ENCODE measurements around the gene CRYBG2. TPM values are rescaled to one million over a fixed set of nuclear protein-coding genes. Genes with fewer than 3 reads are reported as not detected.

Gene CRYBG2
- total and polyA plus RNA-seq, 10 donors, result 0.87 to 3.4 (median 1.2) TPM; not detected in 5

DNA sequence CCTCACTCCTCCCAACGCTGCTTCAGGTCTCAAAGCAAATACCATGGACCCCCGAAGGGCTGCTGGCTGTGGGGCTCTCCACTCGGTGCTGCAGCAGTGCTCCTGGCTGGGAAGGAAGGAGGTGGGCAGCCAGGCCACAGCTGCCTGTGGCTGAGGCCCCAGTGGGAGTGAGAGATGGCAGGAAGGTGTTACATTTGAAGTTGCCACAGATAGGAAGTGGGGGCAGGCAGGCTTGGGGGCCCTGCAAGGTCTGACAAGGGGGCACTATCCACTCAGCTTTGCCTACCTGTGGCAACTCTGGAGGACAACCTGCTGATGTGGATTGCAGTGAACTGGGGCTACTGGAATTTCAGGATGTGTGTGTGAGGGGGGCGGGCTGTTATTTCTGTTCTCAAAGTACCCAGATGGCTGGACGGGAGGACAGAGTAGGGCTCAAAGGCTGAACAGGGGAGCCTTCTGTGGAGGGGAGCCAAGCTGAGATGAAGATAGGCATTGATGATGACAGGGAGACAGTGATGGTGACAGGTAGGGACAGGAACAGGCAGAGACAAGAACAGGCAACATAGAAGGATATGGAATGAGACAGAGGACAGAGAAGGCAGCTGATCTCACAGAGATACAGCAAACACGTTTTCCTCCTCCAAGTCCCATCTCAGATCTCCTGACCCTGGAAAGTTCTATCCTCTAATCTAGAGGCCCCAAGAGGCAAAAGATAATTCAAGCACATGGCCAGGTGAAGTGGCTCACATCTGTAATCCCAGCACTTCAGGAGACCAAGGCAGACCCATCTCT lies 16.9 kb upstream of the CRYBG2 start:
- no peak for DNase-seq
- Histone ChIP-seq H3K27me3 (replicated peaks in 1 of 7) (peaks cover 0 to 45% (median 0%) of the 10 kb centered on the region in 7 donors), H3K36me3 (no peaks in the 10 kb centered on the region), H3K27ac (peak overlapping the region in 2 of 8 donors; percentile 14 to 33), H3K4me1 (peaks cover 0 to 54% (median 29%) of the 10 kb centered on the region in 6 donors), H3K9me3 (no peaks in the 10 kb centered on the region), H3K4me3 (no peak overlapping the region)
- TF ChIP-seq, protein P1, sequence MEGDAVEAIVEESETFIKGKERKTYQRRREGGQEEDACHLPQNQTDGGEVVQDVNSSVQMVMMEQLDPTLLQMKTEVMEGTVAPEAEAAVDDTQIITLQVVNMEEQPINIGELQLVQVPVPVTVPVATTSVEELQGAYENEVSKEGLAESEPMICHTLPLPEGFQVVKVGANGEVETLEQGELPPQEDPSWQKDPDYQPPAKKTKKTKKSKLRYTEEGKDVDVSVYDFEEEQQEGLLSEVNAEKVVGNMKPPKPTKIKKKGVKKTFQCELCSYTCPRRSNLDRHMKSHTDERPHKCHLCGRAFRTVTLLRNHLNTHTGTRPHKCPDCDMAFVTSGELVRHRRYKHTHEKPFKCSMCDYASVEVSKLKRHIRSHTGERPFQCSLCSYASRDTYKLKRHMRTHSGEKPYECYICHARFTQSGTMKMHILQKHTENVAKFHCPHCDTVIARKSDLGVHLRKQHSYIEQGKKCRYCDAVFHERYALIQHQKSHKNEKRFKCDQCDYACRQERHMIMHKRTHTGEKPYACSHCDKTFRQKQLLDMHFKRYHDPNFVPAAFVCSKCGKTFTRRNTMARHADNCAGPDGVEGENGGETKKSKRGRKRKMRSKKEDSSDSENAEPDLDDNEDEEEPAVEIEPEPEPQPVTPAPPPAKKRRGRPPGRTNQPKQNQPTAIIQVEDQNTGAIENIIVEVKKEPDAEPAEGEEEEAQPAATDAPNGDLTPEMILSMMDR (IDR thresholded peaks at IDR 0.05 in 8 of 11, conservative IDR thresholded peaks at IDR 0.05 in 3 of 11), result no peak
- peak in 1 of 3 donors; percentile 26 for TF ChIP-seq POLR2AphosphoS5 (IDR thresholded peaks at IDR 0.05)
- intact Hi-C loops (cut with DNase I; ENCODE audit: low total_unique reads), result no loop called here
- WGBS, 5 donors, result 43 to 49% (median 46%) methylated on average over 6 of the region's 6 CpGs

DNA sequence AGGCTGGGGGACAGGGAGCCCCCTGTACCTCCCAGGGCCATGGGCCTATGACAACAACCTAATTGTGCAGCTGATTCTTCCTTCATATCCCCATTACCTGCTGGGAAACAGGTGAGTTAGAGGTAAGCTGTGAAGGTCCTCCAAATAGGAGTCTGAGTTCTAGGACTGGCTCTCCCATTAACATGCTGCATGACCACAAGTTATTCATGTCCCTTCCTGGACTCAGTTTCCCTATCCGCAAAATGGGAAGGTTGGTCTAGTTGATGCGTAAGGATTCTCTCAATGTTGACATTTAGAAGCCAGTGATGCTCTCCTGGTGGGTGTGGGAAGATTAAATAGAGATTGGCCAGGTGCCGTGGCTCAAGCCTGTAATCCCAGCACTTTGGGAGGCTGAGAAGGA lies 14.6 kb upstream of the CRYBG2 start:
- TF ChIP-seq POLR2AphosphoS5 (IDR thresholded peaks at IDR 0.05), result no peak
- TF ChIP-seq, protein P1 (IDR thresholded peaks at IDR 0.05 in 8 of 11, conservative IDR thresholded peaks at IDR 0.05 in 3 of 11), result no peak
- TF ChIP-seq POLR2A (IDR thresholded peaks at IDR 0.05), result no peak
- H3K27me3 ChIP-seq (replicated peaks in 1 of 7), result peaks cover 0 to 62% (median 7%) of the 10 kb centered on the region in 7 donors
- intact Hi-C loops (cut with DNase I; ENCODE audit: low total_unique reads), result no loop called here
- no peaks in the 10 kb centered on the region for H3K9me3 ChIP-seq
- H3K36me3 ChIP-seq, result no peaks in the 10 kb centered on the region
- no peak overlapping the region for H3K27ac ChIP-seq
- DNase-seq, result no peak
- H3K4me3 ChIP-seq, result no peak overlapping the region
- WGBS, 5 donors, result 91 to 95% (median 94%) methylated on average over 3 of the region's 3 CpGs
- H3K4me1 ChIP-seq, result peaks cover 0 to 39% (median 16%) of the 10 kb centered on the region in 6 donors

DNA sequence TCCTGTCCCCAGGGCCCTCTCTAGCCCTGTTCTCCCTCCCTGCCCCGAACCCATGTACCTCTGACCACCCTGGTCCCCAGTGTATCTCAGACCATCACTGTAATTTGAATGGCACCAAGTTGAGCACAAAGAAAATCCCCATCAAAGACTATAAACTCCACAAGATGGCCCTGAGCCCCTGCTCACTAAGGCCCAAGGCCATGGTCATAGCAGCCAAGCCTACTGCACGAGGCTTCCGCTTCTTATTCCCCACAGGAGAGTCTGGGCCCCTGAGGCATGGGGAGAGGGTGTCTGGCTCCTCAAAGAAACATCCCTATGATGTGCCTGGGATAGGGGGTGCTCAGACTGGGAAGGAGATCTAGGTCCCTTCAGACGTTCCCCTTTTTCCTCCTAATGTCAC lies 14.1 kb upstream of the CRYBG2 start:
- intact Hi-C loops (cut with DNase I; ENCODE audit: low total_unique reads), result no loop called here
- H3K27ac ChIP-seq, result no peak overlapping the region
- TF ChIP-seq, protein P1 (IDR thresholded peaks at IDR 0.05 in 8 of 11, conservative IDR thresholded peaks at IDR 0.05 in 3 of 11), result no peak
- TF ChIP-seq POLR2A (IDR thresholded peaks at IDR 0.05), result no peak
- TF ChIP-seq POLR2AphosphoS5 (IDR thresholded peaks at IDR 0.05), result no peak
- no peak overlapping the region for H3K4me3 ChIP-seq
- no peaks in the 10 kb centered on the region for H3K36me3 ChIP-seq
- H3K9me3 ChIP-seq, result no peaks in the 10 kb centered on the region
- WGBS, 5 donors, result 75 to 82% (median 81%) methylated on average over 4 of the region's 4 CpGs
- peaks cover 0 to 36% (median 13%) of the 10 kb centered on the region in 6 donors for H3K4me1 ChIP-seq
- H3K27me3 ChIP-seq (replicated peaks in 1 of 7), result peaks cover 0 to 66% (median 7%) of the 10 kb centered on the region in 7 donors
- no peak for DNase-seq

DNA sequence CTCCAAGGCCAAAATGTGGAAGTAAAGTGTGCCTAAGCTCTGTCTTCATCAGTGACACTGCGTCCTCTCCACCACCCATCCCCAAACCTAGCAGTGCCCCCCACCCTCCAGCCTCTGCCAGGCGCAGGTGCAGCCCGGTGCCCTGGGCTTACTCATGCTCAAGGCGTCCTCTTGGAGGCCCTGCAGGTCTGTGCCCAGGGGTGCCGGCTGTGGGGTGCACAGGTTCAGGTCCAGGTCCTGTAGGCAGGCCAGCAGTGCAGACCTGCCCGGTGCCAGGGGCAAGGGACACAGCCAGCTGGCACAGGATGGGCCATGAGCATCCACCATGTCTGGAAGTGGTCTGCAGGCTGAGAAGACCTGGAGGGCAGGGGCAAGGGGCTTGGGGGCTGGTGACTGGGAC lies 13.5 kb upstream of the CRYBG2 start:
- TF ChIP-seq POLR2AphosphoS5 (IDR thresholded peaks at IDR 0.05) (no peak), POLR2A (IDR thresholded peaks at IDR 0.05) (no peak)
- Histone ChIP-seq H3K9me3 (no peaks in the 10 kb centered on the region), H3K27me3 (replicated peaks in 1 of 7) (peaks cover 0 to 67% (median 7%) of the 10 kb centered on the region in 7 donors), H3K4me1 (peaks cover 0 to 31% (median 10%) of the 10 kb centered on the region in 6 donors), H3K4me3 (no peak overlapping the region), H3K27ac (no peak overlapping the region), H3K36me3 (no peaks in the 10 kb centered on the region)
- WGBS, 5 donors, result 88 to 100% (median 90%) methylated on average over 1 to 6 of the region's 6 CpGs
- intact Hi-C loops (cut with DNase I; ENCODE audit: low total_unique reads), result no loop called here
- DNase-seq, result no peak

Data from spleen (tissue), 11 donors.